ENCODE results near the gene MORN1.

The MORN1 gene

GRCh38 chr1:2363847-2364513 lies 27.4 kb downstream of the MORN1 start:
- Histone ChIP-seq H3K27me3 (ENCODE audit: low read length) (no peaks in the 10 kb centered on the region), H3K4me3 (ENCODE audit: insufficient read depth, low read length, poor library complexity, severe bottlenecking) (no peak overlapping the region), H3K79me2 (ENCODE audit: insufficient read depth, low read length) (no peaks in the 10 kb centered on the region), H4K20me1 (ENCODE audit: low read depth, low read length) (no peaks in the 10 kb centered on the region), H2AFZ (ENCODE audit: low read depth, low read length, severe bottlenecking) (no peak overlapping the region), H3K36me3 (ENCODE audit: low read length) (no peaks in the 10 kb centered on the region), H3K9ac (ENCODE audit: low read length) (no peak overlapping the region), H3K27ac (ENCODE audit: low read depth, low read length) (no peak overlapping the region), H3F3A (ENCODE audit: insufficient read depth) (no peaks in the 10 kb centered on the region), H3K4me2 (ENCODE audit: low read depth, low read length, poor library complexity, severe bottlenecking) (no peak overlapping the region), H3K9me2 (replicated peaks; ENCODE audit: insufficient read depth, low read length) (no peaks in the 10 kb centered on the region), H3K9me3 (ENCODE audit: insufficient read depth, low read length) (no peaks in the 10 kb centered on the region)
- TF ChIP-seq CTCF (IDR thresholded peaks at IDR 0.05; ENCODE audit: insufficient read depth, low read length, poor library complexity, severe bottlenecking): no peak
- TF ChIP-seq EZH2phosphoT487 (conservative IDR thresholded peaks at IDR 0.05; ENCODE audit: low read length): no peak

GRCh38 chr1:2360588-2361364 lies 30.6 kb downstream of the MORN1 start:
- no peaks in the 10 kb centered on the region for H4K20me1 ChIP-seq (ENCODE audit: low read depth, low read length)
- H3K9ac ChIP-seq (ENCODE audit: low read length): no peak overlapping the region
- no peaks in the 10 kb centered on the region for H3K9me2 ChIP-seq (replicated peaks; ENCODE audit: insufficient read depth, low read length)
- no peak for TF ChIP-seq EZH2phosphoT487 (conservative IDR thresholded peaks at IDR 0.05; ENCODE audit: low read length)
- no peak for TF ChIP-seq CTCF (IDR thresholded peaks at IDR 0.05; ENCODE audit: insufficient read depth, low read length, poor library complexity, severe bottlenecking)
- H3K9me3 ChIP-seq (ENCODE audit: insufficient read depth, low read length): no peaks in the 10 kb centered on the region
- H3K27ac ChIP-seq (ENCODE audit: low read depth, low read length): no peak overlapping the region
- H3K4me3 ChIP-seq (ENCODE audit: insufficient read depth, low read length, poor library complexity, severe bottlenecking): no peak overlapping the region
- no peaks in the 10 kb centered on the region for H3F3A ChIP-seq (ENCODE audit: insufficient read depth)
- no peaks in the 10 kb centered on the region for H3K27me3 ChIP-seq (ENCODE audit: low read length)
- H3K79me2 ChIP-seq (ENCODE audit: insufficient read depth, low read length): no peaks in the 10 kb centered on the region
- no peak overlapping the region for H2AFZ ChIP-seq (ENCODE audit: low read depth, low read length, severe bottlenecking)
- H3K4me2 ChIP-seq (ENCODE audit: low read depth, low read length, poor library complexity, severe bottlenecking): no peak overlapping the region
- no peaks in the 10 kb centered on the region for H3K36me3 ChIP-seq (ENCODE audit: low read length)

GRCh38 chr1:2358651-2359640 lies 32.4 kb downstream of the MORN1 start:
- Histone ChIP-seq H3F3A (ENCODE audit: insufficient read depth) (no peaks in the 10 kb centered on the region), H4K20me1 (ENCODE audit: low read depth, low read length) (no peaks in the 10 kb centered on the region), H3K27ac (ENCODE audit: low read depth, low read length) (no peak overlapping the region), H3K27me3 (ENCODE audit: low read length) (no peaks in the 10 kb centered on the region), H3K4me3 (ENCODE audit: insufficient read depth, low read length, poor library complexity, severe bottlenecking) (no peak overlapping the region), H3K9ac (ENCODE audit: low read length) (no peak overlapping the region), H2AFZ (ENCODE audit: low read depth, low read length, severe bottlenecking) (no peak overlapping the region), H3K36me3 (ENCODE audit: low read length) (no peaks in the 10 kb centered on the region), H3K79me2 (ENCODE audit: insufficient read depth, low read length) (no peaks in the 10 kb centered on the region), H3K9me2 (replicated peaks; ENCODE audit: insufficient read depth, low read length) (no peaks in the 10 kb centered on the region), H3K4me2 (ENCODE audit: low read depth, low read length, poor library complexity, severe bottlenecking) (no peak overlapping the region), H3K9me3 (ENCODE audit: insufficient read depth, low read length) (no peaks in the 10 kb centered on the region)
- TF ChIP-seq CTCF (IDR thresholded peaks at IDR 0.05; ENCODE audit: insufficient read depth, low read length, poor library complexity, severe bottlenecking) (no peak), EZH2phosphoT487 (conservative IDR thresholded peaks at IDR 0.05; ENCODE audit: low read length) (no peak)
